Choroid plexus epithelial cell (primary cell): Measurements from ENCODE around the gene RNF11.
A peak's percentile ranks its signal among the peaks of the same experiment; 100 is the strongest.

Experiments used
- DNase-seq: peaks from one replicate; pipeline ENCODE4 v3.0.0-alpha.2; 2010; ENCODE audit warnings: low read depth
- H3K4me3 ChIP-seq: 2 replicates; pipeline ENCODE4 v1.5.1; 2011; ENCODE audit warnings: low read depth, mild to moderate bottlenecking, control low read depth, low read length, moderate library complexity
- TF ChIP-seq, protein P1 (sequence below): conservative IDR thresholded peaks from 2 replicates; pipeline ENCODE4 v1.5.1; 2011; ENCODE audit warnings: low read depth, mild to moderate bottlenecking, control low read depth, inconsistent platforms, low read length, moderate library complexity

Gene RNF11

DNA sequence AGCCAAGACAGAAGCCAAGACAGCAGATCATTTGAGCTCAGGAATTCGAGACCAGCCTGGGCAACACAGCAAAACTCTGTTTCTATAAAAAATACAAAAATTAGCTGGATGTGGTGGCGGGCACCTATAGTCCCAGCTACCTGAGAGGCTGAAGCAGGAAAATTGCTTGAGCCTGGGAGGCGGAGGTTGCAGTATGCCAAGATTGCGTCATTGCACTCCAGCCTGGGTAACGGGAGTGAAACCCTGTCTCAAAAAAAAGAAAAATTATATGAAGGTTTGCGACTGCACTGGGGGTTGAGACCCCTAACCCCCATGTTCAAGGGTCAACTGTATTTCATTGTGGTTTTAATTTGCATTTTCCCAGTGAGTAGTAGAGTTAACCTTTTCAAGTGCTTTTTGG lies 16.3 kb downstream of the RNF11 start:
- H3K4me3 ChIP-seq: no peak overlapping the region
- TF ChIP-seq, protein P1, sequence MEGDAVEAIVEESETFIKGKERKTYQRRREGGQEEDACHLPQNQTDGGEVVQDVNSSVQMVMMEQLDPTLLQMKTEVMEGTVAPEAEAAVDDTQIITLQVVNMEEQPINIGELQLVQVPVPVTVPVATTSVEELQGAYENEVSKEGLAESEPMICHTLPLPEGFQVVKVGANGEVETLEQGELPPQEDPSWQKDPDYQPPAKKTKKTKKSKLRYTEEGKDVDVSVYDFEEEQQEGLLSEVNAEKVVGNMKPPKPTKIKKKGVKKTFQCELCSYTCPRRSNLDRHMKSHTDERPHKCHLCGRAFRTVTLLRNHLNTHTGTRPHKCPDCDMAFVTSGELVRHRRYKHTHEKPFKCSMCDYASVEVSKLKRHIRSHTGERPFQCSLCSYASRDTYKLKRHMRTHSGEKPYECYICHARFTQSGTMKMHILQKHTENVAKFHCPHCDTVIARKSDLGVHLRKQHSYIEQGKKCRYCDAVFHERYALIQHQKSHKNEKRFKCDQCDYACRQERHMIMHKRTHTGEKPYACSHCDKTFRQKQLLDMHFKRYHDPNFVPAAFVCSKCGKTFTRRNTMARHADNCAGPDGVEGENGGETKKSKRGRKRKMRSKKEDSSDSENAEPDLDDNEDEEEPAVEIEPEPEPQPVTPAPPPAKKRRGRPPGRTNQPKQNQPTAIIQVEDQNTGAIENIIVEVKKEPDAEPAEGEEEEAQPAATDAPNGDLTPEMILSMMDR: no peak
- DNase-seq: no peak

DNA sequence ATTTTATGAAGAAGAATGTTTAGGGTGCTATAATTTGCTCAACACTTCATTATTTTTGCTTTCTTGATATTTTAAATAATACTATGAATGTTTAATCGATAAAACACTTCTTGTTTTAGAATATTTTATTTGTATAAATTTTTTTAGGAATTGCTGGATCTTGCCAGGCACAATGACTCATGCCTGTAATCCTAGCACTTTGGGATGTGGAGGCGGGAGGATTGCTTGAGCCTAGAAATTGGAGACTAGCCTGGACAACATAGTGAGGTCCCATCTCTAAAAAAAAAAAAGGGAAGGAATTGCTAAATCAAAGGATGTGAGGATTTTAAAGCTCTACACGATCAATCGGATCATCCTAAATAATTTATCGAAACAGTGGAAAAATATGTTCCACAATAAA lies 17.6 kb downstream of the RNF11 start:
- no peak for DNase-seq
- TF ChIP-seq, protein P1: no peak
- H3K4me3 ChIP-seq: no peak overlapping the region

DNA sequence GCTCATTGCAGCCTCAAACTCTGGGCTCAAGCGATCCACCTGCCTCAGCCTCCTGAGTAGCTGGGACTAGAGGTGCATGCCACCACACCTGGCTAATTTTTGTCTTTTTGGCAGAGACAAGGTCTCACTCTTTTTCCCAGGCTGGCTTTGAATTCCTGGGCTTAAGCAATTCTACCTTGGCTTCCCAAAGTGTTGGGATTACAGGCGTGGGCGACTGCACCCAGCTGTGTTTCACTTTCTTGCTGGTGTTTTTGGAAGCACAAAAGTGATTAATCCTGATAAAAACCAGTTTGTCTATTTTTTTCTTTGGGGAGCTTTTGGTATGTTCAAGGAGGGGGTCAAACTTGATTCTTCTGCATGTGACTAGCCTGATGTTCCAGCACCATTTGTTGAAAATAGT lies 19.3 kb downstream of the RNF11 start:
- H3K4me3 ChIP-seq: no peak overlapping the region
- DNase-seq: no peak
- TF ChIP-seq, protein P1: no peak

DNA sequence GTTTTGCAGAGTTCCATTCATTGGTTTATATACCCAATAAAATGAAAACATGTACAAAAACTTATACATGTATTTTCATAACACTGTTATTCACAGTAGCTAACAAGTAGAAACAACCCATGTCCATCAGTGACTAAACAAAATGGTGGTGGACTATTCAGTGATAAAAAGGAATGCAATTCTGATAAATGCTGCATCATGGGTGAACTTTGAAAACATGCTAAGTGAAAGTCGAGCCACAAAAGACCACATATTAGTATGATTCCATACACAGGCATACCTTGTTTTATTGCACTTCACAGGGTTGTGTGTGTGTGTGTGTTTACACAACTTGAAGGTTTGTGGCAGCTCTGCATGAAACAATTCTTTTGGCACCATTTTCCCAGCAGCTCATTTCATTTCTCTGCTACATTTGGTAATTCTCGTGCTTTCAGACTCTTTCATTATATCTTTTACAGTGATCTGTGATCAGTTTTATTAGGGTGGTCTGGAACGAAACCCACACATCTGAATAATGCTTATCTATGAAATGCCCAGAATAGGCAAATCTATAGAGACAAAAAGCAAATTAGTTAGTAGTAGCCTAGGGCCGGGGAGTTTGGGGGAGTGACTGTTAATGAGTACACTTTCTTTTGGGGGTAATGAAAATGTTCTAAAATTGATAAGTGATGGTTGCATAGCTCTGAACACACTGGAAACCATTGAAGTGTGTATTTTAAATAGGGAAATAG lies 27.2 kb downstream of the RNF11 start:
- no peak overlapping the region for H3K4me3 ChIP-seq
- DNase-seq: no peak
- TF ChIP-seq, protein P1: no peak

DNA sequence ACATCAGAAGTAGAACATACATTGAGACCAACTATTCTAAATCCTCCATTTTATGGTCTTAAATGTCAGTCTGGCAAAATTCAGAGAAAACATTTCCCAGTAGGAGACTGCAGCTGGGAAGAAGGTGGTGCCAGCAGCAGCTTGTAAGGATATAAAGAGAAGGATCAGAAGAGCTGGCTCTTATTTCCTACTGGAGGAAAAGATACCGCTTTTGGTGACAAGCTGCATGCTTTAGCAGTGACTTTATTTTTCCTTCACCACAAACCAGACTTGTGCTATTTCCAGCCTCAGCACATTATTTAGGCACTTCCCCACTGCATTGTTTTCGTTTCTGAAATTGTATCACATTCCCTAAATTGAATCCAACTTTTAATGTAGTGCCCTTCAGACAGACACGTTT lies 28.4 kb downstream of the RNF11 start:
- TF ChIP-seq, protein P1: no peak
- H3K4me3 ChIP-seq: no peak overlapping the region
- DNase-seq: peak; percentile 91

DNA sequence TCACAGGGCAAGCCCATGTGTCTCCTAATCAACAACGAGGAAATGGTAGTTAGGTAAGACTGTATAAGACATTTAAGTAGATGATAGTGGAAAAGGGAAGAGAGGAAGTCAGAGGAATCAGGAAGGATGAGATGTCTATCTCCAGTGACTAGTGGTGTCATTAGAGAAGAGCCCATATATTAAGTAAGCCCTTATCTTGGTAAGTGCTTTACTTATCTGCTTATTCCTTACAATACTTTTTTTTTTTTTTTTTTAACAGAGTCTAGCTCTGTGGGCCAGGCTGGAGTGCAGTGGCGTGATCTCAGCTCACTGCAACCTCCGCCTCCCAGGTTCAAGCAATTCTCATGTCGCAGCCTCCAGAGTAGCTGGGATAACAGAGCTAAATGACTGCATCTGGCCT lies 29.5 kb downstream of the RNF11 start:
- no peak for DNase-seq
- no peak overlapping the region for H3K4me3 ChIP-seq
- TF ChIP-seq, protein P1: no peak

DNA sequence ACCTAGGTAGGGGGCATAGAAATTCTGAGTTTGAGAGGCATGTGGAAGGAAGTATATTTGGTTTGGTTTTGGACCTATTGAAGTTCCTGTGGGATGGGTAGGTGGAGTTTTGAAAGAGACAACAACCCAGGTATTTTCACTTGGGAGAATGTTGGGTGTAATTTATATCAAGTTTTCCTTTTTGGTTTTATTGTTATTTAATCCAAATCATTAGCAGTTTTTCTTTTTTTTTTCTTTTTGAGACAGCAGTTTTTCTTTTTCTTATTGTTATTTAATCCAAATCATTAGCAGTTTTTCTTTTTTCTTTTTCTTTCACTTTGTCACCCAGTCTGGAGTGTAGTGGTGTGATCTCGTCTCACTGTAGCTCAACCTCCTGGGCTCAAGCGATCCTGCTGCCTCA lies 30.1 kb downstream of the RNF11 start:
- DNase-seq: no peak
- H3K4me3 ChIP-seq: no peak overlapping the region
- TF ChIP-seq, protein P1: no peak
